ENCODE data around the gene VASN. TPM values are rescaled to one million over a fixed set of nuclear protein-coding genes. Genes with fewer than 3 reads are reported as not detected.

Gene VASN
- total and polyA plus RNA-seq, 12 donors: 0.77 to 44.7 (median 21.3) TPM

GRCh38 chr16:4377573-4378154 is 6.0 kb downstream of the VASN start:
- H3K27me3 ChIP-seq: no peaks in the 10 kb centered on the region
- no peak for DNase-seq
- H3K27ac ChIP-seq: peak overlapping the region in 2 of 5 donors; percentile 49 to 84
- peaks cover 21 to 44% of the 10 kb centered on the region in 2 donors for H3K4me1 ChIP-seq (replicated peaks in 1 of 2)
- WGBS, 4 donors: 64 to 78% (median 73%) methylated on average over 5 to 12 of the region's 12 CpGs
- no peaks in the 10 kb centered on the region for H3K9me3 ChIP-seq (replicated peaks in 1 of 3)
- peak in 2 of 6 experiments; percentile 2 to 13 for TF ChIP-seq CTCF (IDR thresholded peaks at IDR 0.05)
- no peak for TF ChIP-seq POLR2A (IDR thresholded peaks at IDR 0.05)
- no peak overlapping the region for H3K4me3 ChIP-seq
- peaks cover 0 to 27% of the 10 kb centered on the region in 2 donors for H3K36me3 ChIP-seq (replicated peaks in 1 of 2)
- intact Hi-C loops (cut with DNase I): no loop called here

GRCh38 chr16:4378161-4378666 is 6.6 kb downstream of the VASN start:
- WGBS, 4 donors: 71 to 83% (median 81%) methylated on average over 6 to 15 of the region's 15 CpGs
- H3K27me3 ChIP-seq: no peaks in the 10 kb centered on the region
- peak overlapping the region in 2 of 5 donors; percentile 49 to 84 for H3K27ac ChIP-seq
- no peaks in the 10 kb centered on the region for H3K9me3 ChIP-seq (replicated peaks in 1 of 3)
- peaks cover 17 to 38% of the 10 kb centered on the region in 2 donors for H3K4me1 ChIP-seq (replicated peaks in 1 of 2)
- TF ChIP-seq CTCF (IDR thresholded peaks at IDR 0.05): no peak
- no peak for TF ChIP-seq POLR2A (IDR thresholded peaks at IDR 0.05)
- intact Hi-C loops (cut with DNase I): no loop called here
- no peak for DNase-seq
- H3K36me3 ChIP-seq (replicated peaks in 1 of 2): peaks cover 0 to 32% of the 10 kb centered on the region in 2 donors
- no peak overlapping the region for H3K4me3 ChIP-seq

- H3K4me3 ChIP-seq: no peak overlapping the region
- WGBS, 4 donors: 91 to 94% (median 93%) methylated on average over 9 to 21 of the region's 21 CpGs
- peaks cover 0 to 40% of the 10 kb centered on the region in 2 donors for H3K36me3 ChIP-seq (replicated peaks in 1 of 2)
- H3K27ac ChIP-seq: peak overlapping the region in 1 of 5 donors; percentile 49
- H3K9me3 ChIP-seq (replicated peaks in 1 of 3): no peaks in the 10 kb centered on the region
- no peaks in the 10 kb centered on the region for H3K27me3 ChIP-seq
- TF ChIP-seq POLR2A (IDR thresholded peaks at IDR 0.05) (no peak), CTCF (IDR thresholded peaks at IDR 0.05) (no peak)
- intact Hi-C loops (cut with DNase I): no loop called here
- no peak for DNase-seq
- peaks cover 17 to 33% of the 10 kb centered on the region in 2 donors for H3K4me1 ChIP-seq (replicated peaks in 1 of 2)
Measured at GRCh38 chr16:4378999-4379690, 7.5 kb downstream of the VASN start.
